LNCaP clone FGC (cell line): ENCODE results near the gene CDC16.

Experiments
- DNase-seq: peaks from one replicate; pipeline ENCODE4 v3.0.0-alpha.2; 2011; ENCODE audit warnings: low read depth
- H3K4me3 ChIP-seq: 2 replicates; pipeline ENCODE4 v1.5.1; 2011; ENCODE audit warnings: mild to moderate bottlenecking, low read depth, low read length, control low read depth
- CTCF ChIP-seq: IDR thresholded peaks from 2 replicates; pipeline ENCODE4 v1.5.1; 2012; ENCODE audit warnings: mild to moderate bottlenecking; ENCODE audit not compliant: control insufficient read depth, insufficient read depth; ENCODE audit errors: extremely low read depth

Gene CDC16

GRCh38 chr13:114268344-114269280 is 33.9 kb downstream of the CDC16 start:
- H3K4me3 ChIP-seq: no peak overlapping the region
- no peak for TF ChIP-seq CTCF
- no peak for DNase-seq

GRCh38 chr13:114269281-114269770 is 34.6 kb downstream of the CDC16 start:
- no peak for TF ChIP-seq CTCF
- H3K4me3 ChIP-seq: no peak overlapping the region
- DNase-seq: no peak

- TF ChIP-seq CTCF: no peak
- no peak overlapping the region for H3K4me3 ChIP-seq
- DNase-seq: no peak
These were observed 38.3 kb downstream of the CDC16 start for GRCh38 chr13:114272977-114273376.

GRCh38 chr13:114275304-114275703 is 40.6 kb downstream of the CDC16 start:
- no peak for TF ChIP-seq CTCF
- no peak for DNase-seq
- H3K4me3 ChIP-seq: no peak overlapping the region

- H3K4me3 ChIP-seq: no peak overlapping the region
- no peak for TF ChIP-seq CTCF
- DNase-seq: no peak
These were observed 44.4 kb downstream of the CDC16 start for GRCh38 chr13:114279146-114279545.

GRCh38 chr13:114279758-114280355 is 45.2 kb downstream of the CDC16 start:
- DNase-seq: no peak

More at GRCh38 chr13:114279758-114280355, 45.2 kb downstream of the CDC16 start:
- no peak overlapping the region for H3K4me3 ChIP-seq
- no peak for TF ChIP-seq CTCF
